ENCODE data around the gene PRR12. TPM values are rescaled to one million over a fixed set of nuclear protein-coding genes. Genes with fewer than 3 reads are reported as not detected.

Gene PRR12
- total RNA-seq, 2 experiments from 2014 or later: 41.7 to 42.2 TPM

DNA sequence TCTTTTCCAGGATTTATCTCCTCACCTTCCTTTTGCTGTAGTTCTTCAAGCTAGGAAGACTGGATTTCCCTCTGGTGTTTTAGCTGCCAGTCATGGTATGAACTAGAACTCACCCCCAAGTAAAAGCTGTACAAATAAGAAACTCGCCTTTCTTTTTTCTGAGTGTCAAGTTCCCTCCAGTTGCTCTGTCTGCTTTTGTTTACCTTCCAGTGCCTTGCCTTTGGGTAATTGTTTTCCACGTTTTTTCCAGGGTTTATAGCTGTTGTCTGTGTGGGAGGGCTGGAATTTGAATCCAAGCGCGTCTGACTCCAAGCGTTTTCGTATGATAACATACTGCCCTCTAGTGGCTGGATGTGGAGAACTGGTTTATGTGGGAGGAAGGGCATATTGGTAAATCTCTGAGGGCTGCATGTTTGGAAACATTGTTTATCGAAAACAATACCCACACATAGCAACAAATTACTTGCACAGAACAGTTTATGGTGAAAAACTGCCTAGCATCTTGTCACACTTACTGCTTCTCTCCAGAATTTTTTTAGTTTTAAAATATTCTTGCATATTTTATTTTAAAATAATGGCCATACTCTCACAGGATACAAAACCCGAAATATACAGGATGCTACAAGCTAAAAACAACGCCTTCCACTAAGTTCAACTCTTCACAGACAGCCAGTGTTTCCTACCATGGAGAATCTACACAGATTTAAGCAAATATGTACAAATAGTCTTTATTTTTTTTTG, 44.0 kb upstream of the PRR12 start:
- no peaks in the 10 kb centered on the region for H3K36me3 ChIP-seq (ENCODE audit: insufficient read depth, low read length)
- DNase-seq (peak in 6 of 14 experiments; percentile 59 to 90 (median 82)), ATAC-seq (ENCODE audit: poor library complexity) (peak; percentile 79)
- Mint-ChIP-seq H3K27me3 (no peaks in the 10 kb centered on the region), H3K4me1 (ENCODE audit: low read depth) (peaks cover 54% of the 10 kb centered on the region), H3K9me3 (no peaks in the 10 kb centered on the region), H3K36me3 (ENCODE audit: low read depth) (no peaks in the 10 kb centered on the region), H3K4me3 (peak overlapping the region; percentile 85), H3K27ac (peak overlapping the region; percentile 74)
- intact Hi-C loops (cut with DNase I, micrococcal nuclease): loop anchor here (1.0 to 10.0 kb wide), 4 partner anchors 23 to 152 kb away; no protein-coding TSS in a partner anchor
- H3K4me1 ChIP-seq (ENCODE audit: insufficient read depth, low read length): peaks cover 64% of the 10 kb centered on the region
- CTCF ChIA-PET: interaction anchor here (0.6 to 10.6 kb wide), 28 partner anchors 9 to 321 kb away, joined by 3 to 134 read pairs (median 4); partner anchors contain the start of genes FLT3LG, NOSIP and RPS11
- POLR2A ChIA-PET: interaction anchor here (0.6 to 2.6 kb wide), 17 partner anchors 9 to 130 kb away, joined by 3 to 31 read pairs (median 6); partner anchors contain the start of genes FCGRT, PRMT1, RCN3 and RPS11
- H3K4me3 ChIP-seq (ENCODE audit: low read length): peak overlapping the region; percentile 30
- H3K9me3 ChIP-seq (ENCODE audit: control insufficient read depth in 1 of 2, insufficient read depth in 1 of 2, low read length in 2 of 2): no peaks in the 10 kb centered on the region
- no peaks in the 10 kb centered on the region for H3K27me3 ChIP-seq (ENCODE audit: control insufficient read depth in 1 of 2, insufficient read depth in 2 of 2, low read length in 2 of 2)
- TF ChIP-seq, protein P1, sequence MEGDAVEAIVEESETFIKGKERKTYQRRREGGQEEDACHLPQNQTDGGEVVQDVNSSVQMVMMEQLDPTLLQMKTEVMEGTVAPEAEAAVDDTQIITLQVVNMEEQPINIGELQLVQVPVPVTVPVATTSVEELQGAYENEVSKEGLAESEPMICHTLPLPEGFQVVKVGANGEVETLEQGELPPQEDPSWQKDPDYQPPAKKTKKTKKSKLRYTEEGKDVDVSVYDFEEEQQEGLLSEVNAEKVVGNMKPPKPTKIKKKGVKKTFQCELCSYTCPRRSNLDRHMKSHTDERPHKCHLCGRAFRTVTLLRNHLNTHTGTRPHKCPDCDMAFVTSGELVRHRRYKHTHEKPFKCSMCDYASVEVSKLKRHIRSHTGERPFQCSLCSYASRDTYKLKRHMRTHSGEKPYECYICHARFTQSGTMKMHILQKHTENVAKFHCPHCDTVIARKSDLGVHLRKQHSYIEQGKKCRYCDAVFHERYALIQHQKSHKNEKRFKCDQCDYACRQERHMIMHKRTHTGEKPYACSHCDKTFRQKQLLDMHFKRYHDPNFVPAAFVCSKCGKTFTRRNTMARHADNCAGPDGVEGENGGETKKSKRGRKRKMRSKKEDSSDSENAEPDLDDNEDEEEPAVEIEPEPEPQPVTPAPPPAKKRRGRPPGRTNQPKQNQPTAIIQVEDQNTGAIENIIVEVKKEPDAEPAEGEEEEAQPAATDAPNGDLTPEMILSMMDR (IDR thresholded peaks at IDR 0.05): peak; percentile 93
- no peak overlapping the region for H3K27ac ChIP-seq (ENCODE audit: low read depth in 1 of 2, low read length in 2 of 2)

DNA sequence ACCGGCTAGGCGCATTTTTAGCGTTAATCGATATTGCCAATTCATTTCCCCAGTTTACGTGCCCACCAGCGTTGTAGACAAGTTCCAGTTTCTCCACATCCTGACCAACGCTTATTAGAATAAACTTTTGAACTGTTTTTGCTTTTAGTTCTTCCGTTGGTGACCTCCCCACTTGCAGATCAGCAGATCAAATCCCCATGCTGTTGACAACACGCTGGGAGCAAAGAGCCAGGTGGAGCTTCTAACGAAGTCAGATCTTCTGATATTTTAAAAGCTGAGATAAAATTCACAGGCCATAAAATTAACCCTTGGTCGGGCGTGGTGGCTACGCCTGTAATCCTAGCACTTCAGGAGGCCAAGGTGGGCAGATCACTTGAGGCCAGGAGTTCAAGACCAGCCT, 41.9 kb upstream of the PRR12 start:
- Mint-ChIP-seq H3K9me3 (no peaks in the 10 kb centered on the region), H3K36me3 (ENCODE audit: low read depth) (peaks cover 12% of the 10 kb centered on the region), H3K4me1 (ENCODE audit: low read depth) (peaks cover 60% of the 10 kb centered on the region), H3K27ac (peak overlapping the region; percentile 93), H3K27me3 (no peaks in the 10 kb centered on the region), H3K4me3 (peak overlapping the region; percentile 82)
- no peaks in the 10 kb centered on the region for H3K36me3 ChIP-seq (ENCODE audit: insufficient read depth, low read length)
- no peaks in the 10 kb centered on the region for H3K9me3 ChIP-seq (ENCODE audit: control insufficient read depth in 1 of 2, insufficient read depth in 1 of 2, low read length in 2 of 2)
- CTCF ChIA-PET: interaction anchor here (1.2 to 10.6 kb wide), 3 partner anchors 22 to 132 kb away, joined by 4 to 134 read pairs (median 4); no protein-coding TSS in a partner anchor
- H3K27me3 ChIP-seq (ENCODE audit: control insufficient read depth in 1 of 2, insufficient read depth in 2 of 2, low read length in 2 of 2): no peaks in the 10 kb centered on the region
- POLR2A ChIA-PET: interaction anchor here (0.8 to 7.4 kb wide), 12 partner anchors 10 to 128 kb away, joined by 3 to 150 read pairs (median 6); partner anchors contain the start of genes PRMT1, RCN3, RPS11 and RRAS
- TF ChIP-seq, protein P1 (IDR thresholded peaks at IDR 0.05): no peak
- H3K4me3 ChIP-seq (ENCODE audit: low read length): no peak overlapping the region
- DNase-seq (peak in 2 of 14 experiments; percentile 33 to 36), ATAC-seq (ENCODE audit: poor library complexity) (no peak)
- H3K27ac ChIP-seq (ENCODE audit: low read depth in 1 of 2, low read length in 2 of 2): peak overlapping the region; percentile 5 to 50
- intact Hi-C loops (cut with DNase I, micrococcal nuclease): loop anchor here in 1 of 2 experiments (10.0 kb wide), 1 partner anchor 154 kb away; no protein-coding TSS in a partner anchor
- peaks cover 75% of the 10 kb centered on the region for H3K4me1 ChIP-seq (ENCODE audit: insufficient read depth, low read length)

DNA sequence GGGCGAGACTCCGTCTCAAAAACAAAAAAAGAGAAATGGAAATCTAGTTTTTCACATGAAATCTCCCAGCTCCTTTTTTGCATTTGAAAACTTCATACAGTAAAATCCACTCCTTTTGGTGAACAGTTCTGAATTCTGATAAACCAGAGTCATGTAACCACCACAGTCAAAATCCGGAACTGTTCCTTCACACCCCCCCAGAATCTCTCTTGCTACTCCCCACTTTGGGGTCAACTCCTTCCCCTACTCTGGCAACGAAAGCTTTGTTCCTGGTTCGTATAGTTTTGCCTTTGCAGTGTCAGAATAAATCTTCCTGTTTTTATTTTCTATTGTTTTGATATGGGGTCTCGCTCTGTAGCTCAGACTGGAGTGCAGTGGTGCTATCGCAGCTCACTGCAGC, 39.5 kb upstream of the PRR12 start:
- H3K4me3 Mint-ChIP-seq: peak overlapping the region; percentile 59
- H3K9me3 Mint-ChIP-seq: no peaks in the 10 kb centered on the region
- TF ChIP-seq, protein P1 (IDR thresholded peaks at IDR 0.05): no peak
- peaks cover 93% of the 10 kb centered on the region for H3K4me1 ChIP-seq (ENCODE audit: insufficient read depth, low read length)
- H3K4me3 ChIP-seq (ENCODE audit: low read length): no peak overlapping the region
- no peaks in the 10 kb centered on the region for H3K27me3 Mint-ChIP-seq
- ChIA-PET CTCF (interaction anchor here (1.4 to 10.6 kb wide), 3 partner anchors 9 to 45 kb away, joined by 4 to 134 read pairs (median 4); no protein-coding TSS in a partner anchor), POLR2A (interaction anchor here (0.7 to 8.6 kb wide), 9 partner anchors 8 to 88 kb away, joined by 3 to 150 read pairs (median 12); partner anchors contain the start of genes RCN3, RPS11 and RRAS)
- peaks cover 0 to 8% of the 10 kb centered on the region in 2 experiments for H3K9me3 ChIP-seq (ENCODE audit: control insufficient read depth in 1 of 2, insufficient read depth in 1 of 2, low read length in 2 of 2)
- peaks cover 71% of the 10 kb centered on the region for H3K4me1 Mint-ChIP-seq (ENCODE audit: low read depth)
- intact Hi-C loops (cut with DNase I, micrococcal nuclease): no loop called here
- H3K36me3 Mint-ChIP-seq (ENCODE audit: low read depth): peaks cover 36% of the 10 kb centered on the region
- peaks cover 17% of the 10 kb centered on the region for H3K36me3 ChIP-seq (ENCODE audit: insufficient read depth, low read length)
- ATAC-seq (ENCODE audit: poor library complexity): no peak
- peak overlapping the region; percentile 13 to 32 for H3K27ac ChIP-seq (ENCODE audit: low read depth in 1 of 2, low read length in 2 of 2)
- H3K27ac Mint-ChIP-seq: peak overlapping the region; percentile 90
- no peak for DNase-seq
- H3K27me3 ChIP-seq (ENCODE audit: control insufficient read depth in 1 of 2, insufficient read depth in 2 of 2, low read length in 2 of 2): no peaks in the 10 kb centered on the region
